ENCODE results near the gene PTTG1. TPM values are rescaled to one million over a fixed set of nuclear protein-coding genes. Genes with fewer than 3 reads are reported as not detected.

Gene PTTG1
- total RNA-seq, 3 donors from 2014 or later: 5.8 to 46.8 (median 9.0) TPM

DNA sequence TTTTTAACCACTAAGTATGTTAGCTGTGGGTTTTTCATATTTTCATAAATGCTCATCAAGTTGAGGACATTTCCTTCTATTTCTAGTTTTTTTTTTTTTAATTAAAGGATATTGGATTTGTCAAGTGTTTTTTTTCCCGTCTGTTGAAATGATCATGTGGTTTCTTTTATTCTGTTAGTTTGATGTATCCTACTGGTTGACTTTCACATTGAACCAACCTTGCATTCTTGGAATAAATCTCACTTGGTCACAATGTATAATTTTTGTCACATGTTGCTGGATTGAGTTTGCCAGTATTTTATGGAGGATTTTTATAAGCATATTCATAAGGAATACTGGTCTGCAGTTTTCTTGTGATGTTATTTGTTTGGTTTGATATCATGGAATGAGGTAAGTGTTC, 34.2 kb upstream of the PTTG1 start:
- Histone ChIP-seq H3K9me3 (peaks cover 12% of the 10 kb centered on the region), H3K4me3 (no peak overlapping the region), H3K36me3 (ENCODE audit: low read depth) (no peaks in the 10 kb centered on the region), H3K4me1 (ENCODE audit: low read depth) (no peaks in the 10 kb centered on the region)
- ATAC-seq: no peak
- intact Hi-C loops (cut with DNase I, micrococcal nuclease): no loop called here
- DNase-seq: no peak
- TF ChIP-seq, protein P1, sequence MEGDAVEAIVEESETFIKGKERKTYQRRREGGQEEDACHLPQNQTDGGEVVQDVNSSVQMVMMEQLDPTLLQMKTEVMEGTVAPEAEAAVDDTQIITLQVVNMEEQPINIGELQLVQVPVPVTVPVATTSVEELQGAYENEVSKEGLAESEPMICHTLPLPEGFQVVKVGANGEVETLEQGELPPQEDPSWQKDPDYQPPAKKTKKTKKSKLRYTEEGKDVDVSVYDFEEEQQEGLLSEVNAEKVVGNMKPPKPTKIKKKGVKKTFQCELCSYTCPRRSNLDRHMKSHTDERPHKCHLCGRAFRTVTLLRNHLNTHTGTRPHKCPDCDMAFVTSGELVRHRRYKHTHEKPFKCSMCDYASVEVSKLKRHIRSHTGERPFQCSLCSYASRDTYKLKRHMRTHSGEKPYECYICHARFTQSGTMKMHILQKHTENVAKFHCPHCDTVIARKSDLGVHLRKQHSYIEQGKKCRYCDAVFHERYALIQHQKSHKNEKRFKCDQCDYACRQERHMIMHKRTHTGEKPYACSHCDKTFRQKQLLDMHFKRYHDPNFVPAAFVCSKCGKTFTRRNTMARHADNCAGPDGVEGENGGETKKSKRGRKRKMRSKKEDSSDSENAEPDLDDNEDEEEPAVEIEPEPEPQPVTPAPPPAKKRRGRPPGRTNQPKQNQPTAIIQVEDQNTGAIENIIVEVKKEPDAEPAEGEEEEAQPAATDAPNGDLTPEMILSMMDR (IDR thresholded peaks at IDR 0.05): no peak

GRCh38 chr5:160390787-160391696, 30.6 kb upstream of the PTTG1 start:
- Histone ChIP-seq H3K9me3 (peaks cover 12% of the 10 kb centered on the region), H3K36me3 (ENCODE audit: low read depth) (no peaks in the 10 kb centered on the region), H3K4me3 (no peak overlapping the region), H3K4me1 (ENCODE audit: low read depth) (no peaks in the 10 kb centered on the region)
- ATAC-seq: no peak
- DNase-seq: no peak
- intact Hi-C loops (cut with DNase I, micrococcal nuclease): loop anchor here in 1 of 2 donors (10.0 kb wide), 1 partner anchor 376 kb away; no protein-coding TSS in a partner anchor
- TF ChIP-seq, protein P1 (IDR thresholded peaks at IDR 0.05): no peak

DNA sequence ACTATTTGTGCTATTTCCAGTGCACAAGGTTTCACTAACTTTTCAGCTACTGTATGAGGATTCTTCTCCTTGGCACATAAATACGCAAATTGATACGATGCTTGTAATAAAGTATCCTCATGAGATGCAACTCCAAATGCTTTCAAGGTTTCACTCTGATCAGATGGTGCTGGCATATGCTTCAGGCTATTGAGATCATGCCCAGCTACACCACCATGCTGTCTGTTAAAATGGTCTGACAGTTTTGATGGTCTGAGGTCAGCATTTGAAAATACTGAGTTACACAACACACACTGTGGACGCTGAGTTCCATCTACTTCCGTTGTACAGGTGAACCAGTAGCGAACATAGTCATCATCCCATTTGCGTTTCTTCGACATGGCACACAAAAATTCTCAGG, 26.5 kb upstream of the PTTG1 start:
- no peak for ATAC-seq
- TF ChIP-seq, protein P1 (IDR thresholded peaks at IDR 0.05): no peak
- intact Hi-C loops (cut with DNase I, micrococcal nuclease): loop anchor here in 1 of 2 donors (10.0 kb wide), 1 partner anchor 380 kb away; no protein-coding TSS in a partner anchor
- DNase-seq: no peak
- no peaks in the 10 kb centered on the region for H3K36me3 ChIP-seq (ENCODE audit: low read depth)
- H3K9me3 ChIP-seq: no peaks in the 10 kb centered on the region
- peaks cover 11% of the 10 kb centered on the region for H3K4me1 ChIP-seq (ENCODE audit: low read depth)
- H3K4me3 ChIP-seq: no peak overlapping the region

GRCh38 chr5:160397492-160397891, 24.2 kb upstream of the PTTG1 start:
- Histone ChIP-seq H3K36me3 (ENCODE audit: low read depth) (no peaks in the 10 kb centered on the region), H3K9me3 (no peaks in the 10 kb centered on the region), H3K4me3 (no peak overlapping the region), H3K4me1 (ENCODE audit: low read depth) (peaks cover 11% of the 10 kb centered on the region)
- ATAC-seq (no peak), DNase-seq (no peak)
- TF ChIP-seq, protein P1 (IDR thresholded peaks at IDR 0.05): no peak
- intact Hi-C loops (cut with DNase I, micrococcal nuclease): loop anchor here in 1 of 2 donors (10.0 kb wide), 1 partner anchor 383 kb away; no protein-coding TSS in a partner anchor

DNA sequence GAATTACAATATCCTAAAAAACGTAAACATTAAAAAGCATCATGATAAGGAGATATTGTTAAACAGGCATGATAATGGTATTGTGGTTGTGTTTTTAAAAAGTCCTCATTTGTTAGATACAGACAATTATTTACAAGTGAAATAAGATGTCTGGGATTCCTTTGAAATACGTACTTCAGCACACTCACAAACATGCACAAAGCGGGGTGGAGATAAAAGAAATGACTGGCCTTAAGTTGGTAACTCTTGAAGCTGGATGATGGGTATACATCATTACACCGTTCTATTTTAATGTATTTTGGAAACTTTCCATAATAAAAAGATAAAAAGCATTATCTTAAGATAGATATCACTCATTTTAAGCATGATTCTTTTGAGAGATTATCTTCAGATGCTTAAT, 22.8 kb upstream of the PTTG1 start:
- Histone ChIP-seq H3K9me3 (no peaks in the 10 kb centered on the region), H3K4me3 (no peak overlapping the region), H3K36me3 (ENCODE audit: low read depth) (peaks cover 3% of the 10 kb centered on the region), H3K4me1 (ENCODE audit: low read depth) (peaks cover 11% of the 10 kb centered on the region)
- no peak for DNase-seq
- no peak for ATAC-seq
- TF ChIP-seq, protein P1 (IDR thresholded peaks at IDR 0.05): no peak
- intact Hi-C loops (cut with DNase I, micrococcal nuclease): loop anchor here in 1 of 2 donors (10.0 kb wide), 1 partner anchor 384 kb away; no protein-coding TSS in a partner anchor
